ENCODE data around the gene ANXA1. TPM values are rescaled to one million over a fixed set of nuclear protein-coding genes. Genes with fewer than 3 reads are reported as not detected.

ANXA1 gene
- total RNA-seq, 2 experiments from 2014 or later = 17.9 to 19.9 TPM

GRCh38 chr9:73194284-73194683, 42.6 kb downstream of the ANXA1 start:
- intact Hi-C loops (cut with micrococcal nuclease) = no loop called here
- Mint-ChIP-seq H3K27me3 (ENCODE audit: low read depth) (peaks cover 2% of the 10 kb centered on the region), H3K36me3 (ENCODE audit: low read depth) (no peaks in the 10 kb centered on the region), H3K27ac (no peak overlapping the region), H3K9me3 (no peaks in the 10 kb centered on the region), H3K4me1 (ENCODE audit: low read depth) (no peaks in the 10 kb centered on the region), H3K4me3 (no peak overlapping the region)
- CTCF ChIA-PET = interaction anchor here (0.9 kb wide), 1 partner anchor 96 kb away, joined by 3 read pairs; no protein-coding TSS in a partner anchor
- no peak for DNase-seq

- H3K4me1 Mint-ChIP-seq (ENCODE audit: low read depth) = no peaks in the 10 kb centered on the region
- intact Hi-C loops (cut with micrococcal nuclease) = no loop called here
- H3K4me3 Mint-ChIP-seq = no peak overlapping the region
- no peak for DNase-seq
- no peaks in the 10 kb centered on the region for H3K36me3 Mint-ChIP-seq (ENCODE audit: low read depth)
- no peak overlapping the region for H3K27ac Mint-ChIP-seq
- no peaks in the 10 kb centered on the region for H3K9me3 Mint-ChIP-seq
- CTCF ChIA-PET = interaction anchor here (1.0 to 1.7 kb wide), 4 partner anchors 15 to 92 kb away, joined by 3 to 6 read pairs (median 4); no protein-coding TSS in a partner anchor
- peaks cover 2% of the 10 kb centered on the region for H3K27me3 Mint-ChIP-seq (ENCODE audit: low read depth)
These were observed 47.8 kb downstream of the ANXA1 start for GRCh38 chr9:73199448-73199847.

- H3K36me3 Mint-ChIP-seq (ENCODE audit: low read depth) = no peaks in the 10 kb centered on the region
- H3K4me1 Mint-ChIP-seq (ENCODE audit: low read depth) = no peaks in the 10 kb centered on the region
- H3K4me3 Mint-ChIP-seq = no peak overlapping the region
- H3K27ac Mint-ChIP-seq = no peak overlapping the region
- DNase-seq = peak; percentile 28
- CTCF ChIA-PET = interaction anchor here (0.7 to 1.7 kb wide), 8 partner anchors 9 to 610 kb away, joined by 3 to 6 read pairs (median 3); no protein-coding TSS in a partner anchor
- intact Hi-C loops (cut with micrococcal nuclease) = loop anchor here (1.0 to 5.0 kb wide), 6 partner anchors 72 to 1542 kb away; no protein-coding TSS in a partner anchor
- H3K9me3 Mint-ChIP-seq = no peaks in the 10 kb centered on the region
- H3K27me3 Mint-ChIP-seq (ENCODE audit: low read depth) = peaks cover 2% of the 10 kb centered on the region
These were observed 48.2 kb downstream of the ANXA1 start for GRCh38 chr9:73199886-73200285.

- Mint-ChIP-seq H3K4me3 (no peak overlapping the region), H3K36me3 (ENCODE audit: low read depth) (no peaks in the 10 kb centered on the region), H3K27me3 (ENCODE audit: low read depth) (peaks cover 2% of the 10 kb centered on the region), H3K4me1 (ENCODE audit: low read depth) (no peaks in the 10 kb centered on the region), H3K9me3 (no peaks in the 10 kb centered on the region), H3K27ac (no peak overlapping the region)
- DNase-seq = no peak
- intact Hi-C loops (cut with micrococcal nuclease) = loop anchor here (1.0 to 5.0 kb wide), 6 partner anchors 71 to 1541 kb away; no protein-coding TSS in a partner anchor
- CTCF ChIA-PET = interaction anchor here (0.6 to 1.7 kb wide), 21 partner anchors 8 to 1558 kb away, joined by 3 to 6 read pairs (median 3); no protein-coding TSS in a partner anchor
These were observed 49.2 kb downstream of the ANXA1 start for GRCh38 chr9:73200694-73201452.

- H3K36me3 Mint-ChIP-seq (ENCODE audit: low read depth) = no peaks in the 10 kb centered on the region
- H3K27ac Mint-ChIP-seq = no peak overlapping the region
- H3K4me1 Mint-ChIP-seq (ENCODE audit: low read depth) = no peaks in the 10 kb centered on the region
- H3K27me3 Mint-ChIP-seq (ENCODE audit: low read depth) = peaks cover 2% of the 10 kb centered on the region
- H3K9me3 Mint-ChIP-seq = no peaks in the 10 kb centered on the region
- no peak for DNase-seq
- no peak overlapping the region for H3K4me3 Mint-ChIP-seq
- intact Hi-C loops (cut with micrococcal nuclease) = loop anchor here (5.0 kb wide), 1 partner anchor 69 kb away; no protein-coding TSS in a partner anchor
- CTCF ChIA-PET = no interaction called here
These were observed 51.3 kb downstream of the ANXA1 start for GRCh38 chr9:73202980-73203379.

GRCh38 chr9:73204936-73205335, 53.3 kb downstream of the ANXA1 start:
- H3K4me1 Mint-ChIP-seq (ENCODE audit: low read depth) = no peaks in the 10 kb centered on the region
- H3K27ac Mint-ChIP-seq = no peak overlapping the region
- H3K36me3 Mint-ChIP-seq (ENCODE audit: low read depth) = no peaks in the 10 kb centered on the region
- intact Hi-C loops (cut with micrococcal nuclease) = loop anchor here (5.0 kb wide), 1 partner anchor 67 kb away; no protein-coding TSS in a partner anchor
- DNase-seq = no peak
- no peak overlapping the region for H3K4me3 Mint-ChIP-seq
- peaks cover 3% of the 10 kb centered on the region for H3K27me3 Mint-ChIP-seq (ENCODE audit: low read depth)
- CTCF ChIA-PET = no interaction called here
- H3K9me3 Mint-ChIP-seq = no peaks in the 10 kb centered on the region

- intact Hi-C loops (cut with micrococcal nuclease) = no loop called here
- CTCF ChIA-PET = no interaction called here
- H3K4me1 Mint-ChIP-seq (ENCODE audit: low read depth) = no peaks in the 10 kb centered on the region
- H3K36me3 Mint-ChIP-seq (ENCODE audit: low read depth) = no peaks in the 10 kb centered on the region
- no peak for DNase-seq
- no peak overlapping the region for H3K27ac Mint-ChIP-seq
- no peaks in the 10 kb centered on the region for H3K9me3 Mint-ChIP-seq
- no peak overlapping the region for H3K4me3 Mint-ChIP-seq
- peaks cover 6% of the 10 kb centered on the region for H3K27me3 Mint-ChIP-seq (ENCODE audit: low read depth)
These were observed 55.2 kb downstream of the ANXA1 start for GRCh38 chr9:73206851-73207250.

- peaks cover 16% of the 10 kb centered on the region for H3K4me1 Mint-ChIP-seq (ENCODE audit: low read depth)
- H3K27me3 Mint-ChIP-seq (ENCODE audit: low read depth) = peaks cover 25% of the 10 kb centered on the region
- H3K9me3 Mint-ChIP-seq = no peaks in the 10 kb centered on the region
- CTCF ChIA-PET = interaction anchor here (0.6 to 1.7 kb wide), 2 partner anchors 10 to 1740 kb away, joined by 4 to 5 read pairs; no protein-coding TSS in a partner anchor
- intact Hi-C loops (cut with micrococcal nuclease) = no loop called here
- H3K27ac Mint-ChIP-seq = no peak overlapping the region
- H3K36me3 Mint-ChIP-seq (ENCODE audit: low read depth) = no peaks in the 10 kb centered on the region
- no peak overlapping the region for H3K4me3 Mint-ChIP-seq
- DNase-seq = no peak
These were observed 59.4 kb downstream of the ANXA1 start for GRCh38 chr9:73210886-73211666.

GRCh38 chr9:73213300-73213699, 61.6 kb downstream of the ANXA1 start:
- H3K4me3 Mint-ChIP-seq = no peak overlapping the region
- no peaks in the 10 kb centered on the region for H3K9me3 Mint-ChIP-seq
- H3K4me1 Mint-ChIP-seq (ENCODE audit: low read depth) = peaks cover 19% of the 10 kb centered on the region
- H3K27me3 Mint-ChIP-seq (ENCODE audit: low read depth) = peaks cover 36% of the 10 kb centered on the region
- intact Hi-C loops (cut with micrococcal nuclease) = no loop called here
- no peaks in the 10 kb centered on the region for H3K36me3 Mint-ChIP-seq (ENCODE audit: low read depth)
- H3K27ac Mint-ChIP-seq = no peak overlapping the region
- CTCF ChIA-PET = interaction anchor here (0.9 kb wide), 1 partner anchor 12 kb away, joined by 3 read pairs; no protein-coding TSS in a partner anchor
- peak; percentile 44 for DNase-seq

- intact Hi-C loops (cut with micrococcal nuclease) = no loop called here
- DNase-seq = no peak
- H3K4me1 Mint-ChIP-seq (ENCODE audit: low read depth) = peaks cover 29% of the 10 kb centered on the region
- H3K27me3 Mint-ChIP-seq (ENCODE audit: low read depth) = peaks cover 33% of the 10 kb centered on the region
- H3K27ac Mint-ChIP-seq = no peak overlapping the region
- H3K4me3 Mint-ChIP-seq = no peak overlapping the region
- H3K9me3 Mint-ChIP-seq = no peaks in the 10 kb centered on the region
- CTCF ChIA-PET = interaction anchor here (0.7 to 1.8 kb wide), 2 partner anchors 11 to 16 kb away, joined by 3 to 6 read pairs; no protein-coding TSS in a partner anchor
- H3K36me3 Mint-ChIP-seq (ENCODE audit: low read depth) = no peaks in the 10 kb centered on the region
These were observed 63.6 kb downstream of the ANXA1 start for GRCh38 chr9:73215249-73215648.

GRCh38 chr9:73216100-73216499, 64.4 kb downstream of the ANXA1 start:
- H3K27ac Mint-ChIP-seq = no peak overlapping the region
- H3K4me3 Mint-ChIP-seq = no peak overlapping the region
- no peaks in the 10 kb centered on the region for H3K36me3 Mint-ChIP-seq (ENCODE audit: low read depth)
- intact Hi-C loops (cut with micrococcal nuclease) = no loop called here
- H3K4me1 Mint-ChIP-seq (ENCODE audit: low read depth) = peaks cover 35% of the 10 kb centered on the region
- no peaks in the 10 kb centered on the region for H3K9me3 Mint-ChIP-seq
- H3K27me3 Mint-ChIP-seq (ENCODE audit: low read depth) = peaks cover 33% of the 10 kb centered on the region
- peak; percentile 14 for DNase-seq
- CTCF ChIA-PET = interaction anchor here (0.7 to 1.3 kb wide), 4 partner anchors 15 to 1428 kb away, joined by 3 to 4 read pairs (median 3); no protein-coding TSS in a partner anchor

Data from activated naive CD4-positive, alpha-beta T cell treated with anti-CD3 and anti-CD28 coated beads for 36 hours (primary cell).